CD4-positive, alpha-beta T cell treated with Interleukin-17A for 1 hour (primary cell): ENCODE measurements around the gene TMEM120B.
"Not testable (repeated sequence)": the region's sequence is repeated elsewhere in the genome, so short reads cannot be mapped to it uniquely, and the experiment has no call there.

Experiments used
- DNase-seq: peaks from one replicate; pipeline ENCODE4 v3.0.0-alpha.2; 2020

The TMEM120B gene

GRCh38 chr12:121776190-121777098, 63.9 kb downstream of the TMEM120B start:
- peak; percentile 88 for DNase-seq

- no peak for DNase-seq
Observed at GRCh38 chr12:121778567-121779421, 66.2 kb downstream of the TMEM120B start.

- no peak for DNase-seq
Observed at GRCh38 chr12:121779422-121779895, 66.9 kb downstream of the TMEM120B start.

DNA sequence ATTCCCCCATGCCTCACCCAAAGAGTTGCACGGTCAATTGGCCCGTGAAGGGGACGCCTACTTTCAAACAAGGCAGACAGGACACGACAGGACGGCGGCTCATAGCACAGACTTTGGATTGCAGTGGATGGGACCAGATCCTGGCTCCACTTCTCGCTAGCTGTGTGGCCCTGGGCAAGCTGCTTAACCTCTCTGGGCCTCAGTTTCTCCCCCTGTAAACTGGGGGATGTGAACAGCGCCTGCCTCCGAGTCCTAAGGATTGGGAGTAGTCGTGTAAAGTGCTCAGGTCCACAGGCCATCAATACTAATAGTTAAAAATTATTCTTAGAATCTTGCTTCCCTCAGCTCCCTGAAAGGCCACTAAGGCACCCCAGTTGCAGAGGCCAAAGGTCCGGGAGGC, 67.9 kb downstream of the TMEM120B start:
- DNase-seq: no peak

DNA sequence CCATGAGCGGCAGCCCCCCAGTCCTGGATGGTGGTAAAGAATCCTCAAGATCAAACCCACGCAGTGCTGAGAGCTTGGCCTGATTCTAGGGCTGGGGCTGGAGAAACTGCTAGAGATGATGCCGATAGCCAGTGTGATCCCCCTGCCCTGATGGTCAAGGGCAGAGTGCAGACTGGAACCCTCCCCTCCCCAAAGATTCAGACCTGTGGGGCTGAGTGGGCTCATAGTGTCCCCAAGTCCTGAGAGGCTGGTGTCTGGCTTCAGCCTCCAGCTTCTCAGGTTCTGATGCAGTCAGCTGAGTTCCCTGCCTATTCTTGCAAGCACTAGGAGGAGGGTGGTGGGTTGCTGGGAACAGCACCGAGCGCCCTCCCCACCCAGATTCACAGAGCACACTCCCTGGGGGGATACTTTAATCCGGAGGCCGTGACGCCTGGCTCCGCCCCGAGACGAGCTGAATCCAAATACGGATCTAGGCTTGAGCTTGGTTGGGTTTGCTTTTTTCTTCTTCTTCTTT, 69.0 kb downstream of the TMEM120B start:
- no peak for DNase-seq

DNA sequence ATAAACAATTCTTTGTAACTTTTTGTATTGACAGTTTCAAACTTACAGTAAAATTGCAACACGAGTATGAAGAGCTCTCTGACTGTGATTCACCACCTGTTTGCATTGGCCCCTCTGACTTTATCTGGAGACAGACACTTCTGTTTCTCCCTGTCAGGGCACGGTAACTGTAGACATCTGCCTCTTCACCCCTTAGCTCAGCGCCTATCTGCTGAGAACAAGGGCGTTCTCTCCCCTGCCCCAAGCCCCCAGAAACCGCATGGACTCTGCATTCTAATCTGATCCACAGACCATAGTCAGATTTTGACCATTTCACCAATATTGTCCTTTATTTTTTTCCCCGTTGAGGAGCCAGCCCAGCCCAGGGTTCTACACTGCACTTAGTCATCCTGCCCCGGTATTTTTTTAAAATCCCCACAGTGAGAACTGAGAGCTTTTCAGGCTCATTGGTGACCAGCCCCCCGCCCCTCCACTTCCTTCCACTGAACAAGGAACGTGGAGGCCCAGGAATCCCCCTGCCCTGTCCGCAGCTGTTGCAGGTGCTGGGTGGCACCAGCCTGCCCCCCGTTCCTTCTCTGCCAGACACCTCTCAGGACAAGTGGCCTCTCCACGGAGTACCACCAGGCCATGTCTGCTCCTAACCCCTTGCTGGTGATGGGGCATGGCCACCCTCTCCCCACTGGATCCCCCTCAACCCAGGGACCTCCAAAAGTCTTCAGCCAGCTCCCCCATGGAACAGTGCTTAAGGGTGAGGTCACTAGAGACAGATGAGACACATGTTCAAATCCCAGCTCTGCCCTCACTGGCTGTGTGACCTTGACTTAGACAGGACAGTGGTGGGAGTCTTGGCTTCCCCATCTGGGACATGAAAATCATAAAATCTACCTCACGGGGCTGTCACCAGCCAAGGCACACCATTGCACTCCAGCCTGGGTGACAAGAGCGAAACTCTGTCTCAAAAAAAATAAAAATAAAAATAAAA, 69.7 kb downstream of the TMEM120B start:
- DNase-seq: peak; percentile 64

DNA sequence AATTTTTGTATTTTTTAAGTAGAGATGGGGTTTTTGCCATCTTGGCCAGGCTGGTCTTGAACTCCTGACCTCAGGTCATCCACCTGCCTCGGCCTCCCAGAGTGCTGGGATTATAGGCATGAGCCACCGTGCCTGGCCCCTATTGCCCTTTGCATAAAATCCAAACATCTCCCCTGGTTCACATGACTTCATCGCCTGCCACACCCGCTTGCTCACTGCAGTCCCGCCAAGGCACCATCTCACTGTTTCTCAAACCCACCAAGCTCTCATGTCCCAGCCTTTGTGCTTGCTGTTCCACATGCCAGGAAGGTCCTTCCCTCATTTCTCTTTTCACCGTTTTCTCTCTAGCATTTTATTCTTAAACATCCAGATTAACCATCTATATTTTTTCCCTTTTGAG, 71.2 kb downstream of the TMEM120B start:
- no peak for DNase-seq

DNA sequence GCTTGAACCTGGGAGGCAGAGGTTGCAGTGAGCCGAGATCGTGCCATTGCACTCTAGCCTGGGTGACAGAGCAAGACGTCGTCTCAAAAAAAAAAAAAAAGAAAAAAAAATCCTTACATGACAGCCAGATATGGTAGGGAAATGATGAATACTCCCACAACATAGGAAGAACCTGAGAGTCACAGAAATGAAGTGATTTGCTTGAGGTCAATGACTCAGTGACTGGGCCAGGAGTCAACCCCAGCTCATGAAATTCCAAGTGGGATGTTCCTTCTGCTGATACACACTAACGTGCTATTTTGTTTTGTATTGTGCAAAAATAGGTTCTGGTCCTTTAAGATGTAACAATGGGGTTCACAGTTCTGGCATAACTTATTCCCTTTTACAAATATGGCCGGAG, 71.9 kb downstream of the TMEM120B start:
- no peak for DNase-seq

GRCh38 chr12:121786440-121786825, 73.9 kb downstream of the TMEM120B start:
- peak; percentile 55 for DNase-seq

DNA sequence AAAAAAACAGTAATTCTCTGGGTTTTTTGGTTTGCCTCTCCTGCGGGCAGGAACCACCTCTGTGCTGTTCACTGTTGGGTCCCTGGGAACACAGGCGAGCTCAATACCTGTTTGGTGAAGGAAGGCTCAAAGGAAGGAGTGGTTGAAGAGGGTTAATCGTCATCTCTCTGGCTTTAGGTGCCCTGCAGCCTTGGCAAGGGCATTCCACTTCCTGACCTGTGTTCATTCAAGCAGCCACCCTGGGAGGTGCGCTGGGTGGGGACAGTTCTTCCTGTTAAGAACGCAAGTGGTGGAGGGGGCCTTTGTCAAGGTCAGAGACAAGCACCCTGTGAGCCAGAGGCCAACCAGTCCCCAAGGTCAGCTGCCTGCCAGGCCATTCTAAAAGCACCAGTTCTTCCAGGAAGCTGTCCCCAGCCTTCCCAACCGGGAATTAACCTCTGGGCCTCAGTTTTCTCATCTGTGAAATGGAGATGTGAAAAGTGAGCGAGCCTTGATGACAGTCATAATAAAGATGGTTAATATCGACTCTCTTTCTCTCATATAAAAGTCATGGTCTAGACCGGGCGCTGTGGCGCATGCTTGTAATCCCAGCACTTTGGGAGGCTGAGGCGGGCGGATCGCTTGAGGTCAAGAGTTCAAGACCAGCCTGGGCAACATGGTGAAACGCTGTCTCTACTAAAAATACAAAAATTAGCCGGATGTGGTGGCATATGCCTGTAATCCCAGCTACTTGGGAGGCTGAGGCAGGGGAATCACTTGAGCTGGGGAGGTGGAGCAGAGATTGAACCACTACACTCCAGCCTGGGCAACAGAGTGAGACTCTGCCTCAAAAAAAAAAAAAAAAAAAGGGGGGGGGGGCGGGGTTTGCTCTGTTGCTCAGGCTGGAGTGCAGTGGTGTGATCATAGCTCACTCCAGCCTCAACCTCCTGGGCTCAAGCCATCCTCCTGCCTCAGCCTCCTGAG, 74.8 kb downstream of the TMEM120B start:
- peak; percentile 81 for DNase-seq

- no peak for DNase-seq
Observed at GRCh38 chr12:121788176-121788818, 75.7 kb downstream of the TMEM120B start.

DNA sequence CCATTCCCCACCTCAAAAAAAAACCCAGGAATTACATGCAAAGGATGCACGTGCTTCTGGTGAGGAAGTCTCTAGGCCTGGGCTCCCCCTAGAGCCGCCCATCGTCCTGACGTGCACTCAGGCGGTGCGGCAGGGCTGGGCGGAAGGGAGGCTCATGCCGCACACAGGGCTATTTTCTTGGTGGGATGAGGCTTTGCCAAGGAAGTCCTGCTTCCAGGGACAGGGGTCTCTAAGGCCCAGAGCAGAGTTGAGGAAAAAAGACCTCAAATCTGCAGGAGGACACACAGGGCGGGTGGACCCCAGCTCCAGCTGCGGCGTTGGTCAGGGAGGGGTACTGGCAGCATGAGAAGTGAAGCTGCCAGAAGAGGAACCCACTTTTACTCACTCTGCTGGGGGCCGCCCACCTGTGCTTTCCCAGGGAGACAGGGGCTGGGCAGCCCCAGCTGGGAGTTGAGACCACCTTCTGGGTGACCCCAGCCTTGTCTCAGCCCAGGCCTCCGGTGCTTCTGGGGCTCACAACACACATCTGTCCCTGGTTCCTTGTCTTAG, 76.8 kb downstream of the TMEM120B start:
- DNase-seq: peak; percentile 72

GRCh38 chr12:121789800-121790728, 77.5 kb downstream of the TMEM120B start:
- peak; percentile 97 for DNase-seq

GRCh38 chr12:121790785-121791184, 78.2 kb downstream of the TMEM120B start:
- not testable (repeated sequence) for DNase-seq

DNA sequence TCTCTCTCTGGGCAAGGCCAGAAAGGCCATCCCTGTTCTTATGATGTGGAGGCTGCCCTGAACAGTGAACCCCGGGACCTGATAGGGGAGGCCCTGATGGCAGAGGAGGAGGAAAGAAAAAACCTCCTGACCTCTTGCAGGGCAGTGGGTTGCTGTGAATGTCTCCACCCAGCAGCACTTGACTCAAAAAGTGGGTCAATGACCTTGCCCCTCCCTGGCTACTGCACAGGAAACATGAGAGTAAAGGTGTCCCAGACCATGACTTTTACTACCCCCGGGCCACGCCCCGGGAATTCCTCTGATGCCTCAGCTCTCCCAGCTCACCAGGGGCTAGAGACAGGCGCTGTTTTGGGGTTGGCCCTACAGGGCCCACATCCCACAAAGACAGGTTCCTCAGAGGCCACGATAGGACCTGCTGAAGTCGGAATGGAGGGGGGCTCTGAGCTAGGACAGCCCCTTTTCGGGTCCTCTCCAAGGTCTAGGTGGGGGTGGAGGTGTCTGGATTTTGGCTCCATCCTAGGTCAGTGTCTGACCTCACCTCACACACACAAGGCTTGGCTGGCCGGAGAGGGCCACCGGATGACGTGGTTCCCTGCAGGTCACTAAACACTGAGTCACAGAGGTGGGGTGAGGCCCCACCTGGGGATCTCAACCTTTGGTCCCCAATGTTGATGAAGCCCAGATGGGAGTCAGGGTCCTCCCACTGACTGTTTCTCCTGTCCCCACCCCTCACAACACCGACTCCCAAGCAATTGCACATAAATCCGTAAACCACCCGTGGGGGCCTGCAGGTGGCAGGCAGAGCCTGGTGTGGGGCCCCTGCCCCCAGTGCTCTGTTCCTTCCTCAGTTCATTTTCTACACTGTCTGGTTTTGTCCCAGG, 79.4 kb downstream of the TMEM120B start:
- DNase-seq: peak; percentile 77

DNA sequence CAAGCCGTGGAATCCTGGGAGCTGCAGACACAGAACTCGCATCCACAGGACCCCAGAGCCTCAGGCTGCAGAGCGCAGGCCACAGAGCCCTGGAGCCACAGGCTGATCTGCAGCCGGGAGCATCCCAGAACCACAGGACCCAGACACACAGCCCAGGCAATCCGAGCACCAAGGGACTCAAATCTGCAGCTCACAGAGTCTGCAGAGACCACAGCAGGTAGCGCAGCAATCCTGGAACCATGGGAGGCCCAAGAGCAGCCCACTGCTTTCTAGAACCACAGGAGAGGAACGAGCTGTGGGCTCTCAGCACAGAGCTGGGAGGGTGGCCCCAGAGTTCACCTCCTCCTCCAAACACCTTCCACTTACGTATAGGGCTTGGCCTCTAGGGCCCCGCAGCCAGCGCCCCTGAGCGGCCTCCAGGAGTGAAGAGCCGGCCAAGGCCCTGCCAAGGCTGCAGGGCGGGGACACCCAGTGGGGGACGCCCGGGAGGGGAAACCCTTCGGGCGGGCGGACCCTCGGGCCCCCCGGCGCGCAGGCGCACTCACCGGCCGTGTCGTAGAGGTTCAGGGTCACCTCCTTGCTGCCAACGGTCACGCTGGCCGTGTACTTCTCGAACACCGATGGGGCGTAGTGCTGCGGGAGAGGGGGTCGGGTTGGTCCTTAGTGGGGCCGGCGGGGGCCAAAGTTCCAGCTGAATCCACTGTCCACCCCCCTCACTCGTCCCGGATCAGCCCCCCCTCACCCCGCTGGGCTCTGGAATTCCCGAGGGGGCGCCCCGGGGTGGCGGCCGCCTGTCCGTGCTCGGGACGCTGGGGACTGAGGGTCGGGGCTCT, 80.3 kb downstream of the TMEM120B start:
- DNase-seq: peak; percentile 71

GRCh38 chr12:121793440-121793837, 80.9 kb downstream of the TMEM120B start, which contains the start of gene RHOF:
RHOF (minus strand) TSS chr12:121793688; CDS start chr12:121793633, 55 bp downstream.
- no peak for DNase-seq
